Naive thymus-derived CD4-positive, alpha-beta T cell (primary cell): Measurements from ENCODE around the gene HOXA10. TPM values are rescaled to one million over a fixed set of nuclear protein-coding genes. Genes with fewer than 3 reads are reported as not detected.

Source experiments
- ATAC-seq: fragments of 150-1000 bp; cut with Tn5 transposase; 2 replicates; pipeline ENCODE4 v1.10.0; 2021; ENCODE audit warnings: mild to moderate bottlenecking, moderate library complexity
- CTCF ChIA-PET: fragments of 350-600 bp; sonication (Branson Sonifier 250); formaldehyde crosslinking; loops from one replicate; lab custom pipeline; 2021; ENCODE audit warnings: antibody characterized with exemption; lab: Charles Lee
- POLR2A ChIA-PET: fragments of 350-600 bp; sonication (Branson Sonifier 250); formaldehyde crosslinking; loops from one replicate; lab custom pipeline; 2021; ENCODE audit warnings: antibody characterized with exemption, inconsistent platforms; lab: Charles Lee
- DNase-seq, 9 donors: peaks; one replicate each; pipeline versions ENCODE4 v3.0.0 to v3.0.0-alpha.2; 2020 to 2022; ENCODE audit warnings: mixed read lengths in 1 of 9
- H3K27ac ChIP-seq: one replicate; pipeline ENCODE4 v1.7.0; 2013; ENCODE audit warnings: mild to moderate bottlenecking, low read depth, low read length, moderate library complexity
- H3K27me3 ChIP-seq, 2 donors: one replicate each; pipeline ENCODE4 v1.7.0; 2013; ENCODE audit warnings: low read length in 2 of 2, mild to moderate bottlenecking in 2 of 2, moderate library complexity in 2 of 2; ENCODE audit not compliant: control insufficient read depth in 2 of 2, insufficient read depth in 2 of 2
- H3K36me3 ChIP-seq, 3 experiments: 1 replicate in 2 of 3; 2 replicates in 1 of 3; pipeline ENCODE4 v1.7.0; 2013; ENCODE audit warnings: low read length in 3 of 3, mild to moderate bottlenecking in 3 of 3, moderate library complexity in 1 of 3; ENCODE audit not compliant: insufficient read depth in 3 of 3, control insufficient read depth in 2 of 3
- H3K4me1 ChIP-seq, 2 donors: one replicate each; pipeline ENCODE4 v1.7.0; 2013; ENCODE audit warnings: low read length in 2 of 2, mild to moderate bottlenecking in 2 of 2, moderate library complexity in 1 of 2; ENCODE audit not compliant: control insufficient read depth in 2 of 2, insufficient read depth in 2 of 2
- H3K4me3 ChIP-seq: 2 replicates; pipeline ENCODE4 v1.7.0; 2013; ENCODE audit warnings: mild to moderate bottlenecking, low read length
- H3K9me3 ChIP-seq, 3 experiments: 1 replicate in 2 of 3; 2 replicates in 1 of 3; pipeline ENCODE4 v1.7.0; 2013; ENCODE audit warnings: low read length in 3 of 3; ENCODE audit not compliant: control insufficient read depth in 2 of 3
- H3K27ac Mint-ChIP-seq, 9 donors: one replicate each; pipeline ENCODE4 v1.8.0; 2020 to 2022; ENCODE audit warnings: mixed read lengths in 9 of 9, mild to moderate bottlenecking in 8 of 9, moderate library complexity in 5 of 9, inconsistent platforms in 2 of 9
- H3K27me3 Mint-ChIP-seq, 5 donors: one replicate each; pipeline ENCODE4 v1.8.0; 2021 to 2022; ENCODE audit warnings: mixed read lengths in 5 of 5, mild to moderate bottlenecking in 1 of 5
- H3K36me3 Mint-ChIP-seq, 5 donors: one replicate each; pipeline ENCODE4 v1.8.0; 2020 to 2022; ENCODE audit warnings: mixed read lengths in 5 of 5, mild to moderate bottlenecking in 3 of 5, inconsistent platforms in 1 of 5
- H3K4me1 Mint-ChIP-seq, 7 donors: one replicate each; pipeline ENCODE4 v1.8.0; 2020 to 2022; ENCODE audit warnings: mixed read lengths in 7 of 7, mild to moderate bottlenecking in 3 of 7, inconsistent platforms in 1 of 7
- H3K4me3 Mint-ChIP-seq, 10 donors: one replicate each; pipeline ENCODE4 v1.8.0; 2020 to 2022; ENCODE audit warnings: mild to moderate bottlenecking in 10 of 10, mixed read lengths in 10 of 10, moderate library complexity in 6 of 10, inconsistent platforms in 2 of 10
- H3K9me3 Mint-ChIP-seq, 11 donors: one replicate each; pipeline ENCODE4 v1.8.0; 2020 to 2022; ENCODE audit warnings: mixed read lengths in 11 of 11, mild to moderate bottlenecking in 4 of 11, inconsistent platforms in 1 of 11, moderate library complexity in 1 of 11
- intact Hi-C, 2 donors: fragments of 100-400 bp; cut with micrococcal nuclease; formaldehyde crosslinking; loops; one replicate each; pipeline ENCODE4 v1.15.1; 2023
- polyA plus RNA-seq, 2 donors: library from polyadenylated mRNA; unstranded; fragments of 300-500 nt; fragmentation: Illumina TruSeq; gene quantifications; one replicate each; pipeline ENCODE4 v1.2.3, GENCODE V29; 2021
- total RNA-seq, 6 experiments: library from RNA in 5 of 6; stranded (reverse) in 5 of 6; gene quantifications; 1 replicate in 5 of 6; 2 replicates in 1 of 6; pipeline ENCODE4 v1.2.3 and lab custom pipeline; 2021 to 2026

HOXA10 gene
- total and polyA plus RNA-seq, 7 experiments from 2014 or later, result 0.66 TPM; not detected in 6

- Histone ChIP-seq H3K27me3 (peaks cover 23 to 55% of the 10 kb centered on the region in 2 donors), H3K9me3 (no peaks in the 10 kb centered on the region), H3K4me3 (no peak overlapping the region), H3K27ac (no peak overlapping the region), H3K4me1 (peaks cover 10 to 12% of the 10 kb centered on the region in 2 donors), H3K36me3 (no peaks in the 10 kb centered on the region)
- H3K27ac Mint-ChIP-seq, result peak overlapping the region in 1 of 9 donors; percentile 16
- ChIA-PET POLR2A (interaction anchor here (0.7 kb wide), 1 partner anchor 1005 kb away, joined by 3 read pairs; no protein-coding TSS in a partner anchor), CTCF (no interaction called here)
- H3K27me3 Mint-ChIP-seq, result peaks cover 90 to 93% (median 91%) of the 10 kb centered on the region in 5 donors
- H3K36me3 Mint-ChIP-seq, result peaks cover 0 to 5% (median 0%) of the 10 kb centered on the region in 5 donors
- peaks cover 0 to 8% (median 0%) of the 10 kb centered on the region in 11 donors for H3K9me3 Mint-ChIP-seq
- peaks cover 7 to 48% (median 39%) of the 10 kb centered on the region in 7 donors for H3K4me1 Mint-ChIP-seq
- H3K4me3 Mint-ChIP-seq, result peak overlapping the region in 4 of 10 donors; percentile 3 to 19 (median 14)
- intact Hi-C loops, result loop anchor here in 1 of 2 donors (5.0 kb wide), 1 partner anchor 37 kb away; the partner anchor contains the start of gene EVX1
- ATAC-seq (no peak), DNase-seq (no peak)
These were observed 30.8 kb upstream of the HOXA10 start for GRCh38 chr7:27204851-27205322.

GRCh38 chr7:27203964-27204594 lies 30.0 kb upstream of the HOXA10 start:
- POLR2A ChIA-PET, result interaction anchor here (0.7 kb wide), 1 partner anchor 1005 kb away, joined by 3 read pairs; no protein-coding TSS in a partner anchor
- H3K9me3 ChIP-seq, result no peaks in the 10 kb centered on the region
- H3K4me3 Mint-ChIP-seq, result peak overlapping the region in 4 of 10 donors; percentile 3 to 48 (median 33)

DNA sequence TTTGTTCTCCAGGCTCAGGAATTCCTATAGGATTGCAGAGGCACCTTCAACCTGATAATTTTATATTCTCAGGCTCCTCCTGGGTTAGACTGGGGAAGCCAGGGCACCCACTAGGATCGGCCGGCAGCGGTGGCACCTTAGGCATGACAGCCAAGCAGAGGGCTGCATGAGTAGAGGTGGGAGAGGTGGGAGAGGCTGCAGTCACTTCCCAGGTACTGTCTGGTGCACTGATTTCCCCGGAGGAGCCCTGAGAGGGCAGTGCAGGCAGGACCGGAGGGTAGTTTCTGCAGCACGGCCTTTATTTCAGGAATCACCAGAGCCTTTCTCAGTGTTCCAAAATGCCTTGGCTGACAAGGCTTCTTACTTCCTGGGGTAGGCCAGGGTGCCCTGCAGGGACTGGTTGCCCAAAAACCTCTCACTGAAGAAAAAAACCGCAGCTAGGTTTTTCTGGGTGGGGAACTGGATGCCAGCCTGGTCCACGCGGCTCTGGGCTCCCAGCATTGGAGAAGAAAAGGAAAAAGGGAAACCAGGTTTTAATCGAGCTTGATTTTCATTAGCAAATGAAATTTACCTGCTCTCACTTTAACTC lies 29.3 kb upstream of the HOXA10 start:
- no peak overlapping the region for H3K27ac ChIP-seq
- H3K4me1 Mint-ChIP-seq, result peaks cover 7 to 53% (median 46%) of the 10 kb centered on the region in 7 donors
- no peaks in the 10 kb centered on the region for H3K9me3 ChIP-seq
- peaks cover 0 to 9% (median 0%) of the 10 kb centered on the region in 11 donors for H3K9me3 Mint-ChIP-seq
- no peaks in the 10 kb centered on the region for H3K36me3 ChIP-seq
- ChIA-PET CTCF (no interaction called here), POLR2A (no interaction called here)
- no peak for ATAC-seq
- H3K36me3 Mint-ChIP-seq, result peaks cover 0 to 5% (median 0%) of the 10 kb centered on the region in 5 donors
- no peak for DNase-seq
- H3K27ac Mint-ChIP-seq, result no peak overlapping the region
- no peak overlapping the region for H3K4me3 Mint-ChIP-seq
- intact Hi-C loops, result loop anchor here in 1 of 2 donors (5.0 kb wide), 1 partner anchor 39 kb away; the partner anchor contains the start of gene EVX1
- H3K27me3 Mint-ChIP-seq, result peaks cover 81 to 88% (median 84%) of the 10 kb centered on the region in 5 donors
- no peak overlapping the region for H3K4me3 ChIP-seq
- peaks cover 15 to 18% of the 10 kb centered on the region in 2 donors for H3K4me1 ChIP-seq
- peaks cover 27 to 57% of the 10 kb centered on the region in 2 donors for H3K27me3 ChIP-seq

More at GRCh38 chr7:27203964-27204594, 30.0 kb upstream of the HOXA10 start:
- peaks cover 7 to 48% (median 41%) of the 10 kb centered on the region in 7 donors for H3K4me1 Mint-ChIP-seq
- H3K36me3 ChIP-seq, result no peaks in the 10 kb centered on the region
- H3K27me3 Mint-ChIP-seq, result peaks cover 82 to 88% (median 85%) of the 10 kb centered on the region in 5 donors
- H3K27ac ChIP-seq, result no peak overlapping the region
- no peak for ATAC-seq
- CTCF ChIA-PET, result no interaction called here
- intact Hi-C loops, result loop anchor here in 1 of 2 donors (5.0 kb wide), 1 partner anchor 38 kb away; the partner anchor contains the start of gene EVX1
- H3K27me3 ChIP-seq, result peaks cover 23 to 52% of the 10 kb centered on the region in 2 donors
- no peak for DNase-seq
- H3K9me3 Mint-ChIP-seq, result peaks cover 0 to 9% (median 0%) of the 10 kb centered on the region in 11 donors
- H3K27ac Mint-ChIP-seq, result peak overlapping the region in 1 of 9 donors; percentile 11
- H3K36me3 Mint-ChIP-seq, result peaks cover 0 to 5% (median 0%) of the 10 kb centered on the region in 5 donors
- peaks cover 10 to 13% of the 10 kb centered on the region in 2 donors for H3K4me1 ChIP-seq
- no peak overlapping the region for H3K4me3 ChIP-seq

- ATAC-seq (no peak), DNase-seq (no peak)
- Mint-ChIP-seq H3K36me3 (peaks cover 0 to 5% (median 0%) of the 10 kb centered on the region in 5 donors), H3K9me3 (peaks cover 0 to 13% (median 3%) of the 10 kb centered on the region in 11 donors), H3K4me1 (peaks cover 9 to 59% (median 52%) of the 10 kb centered on the region in 7 donors), H3K27ac (no peak overlapping the region), H3K4me3 (peak overlapping the region in 3 of 10 donors; percentile 49 to 75 (median 74)), H3K27me3 (peaks cover 83 to 89% (median 86%) of the 10 kb centered on the region in 5 donors)
- no peak overlapping the region for H3K27ac ChIP-seq
- no peaks in the 10 kb centered on the region for H3K36me3 ChIP-seq
- CTCF ChIA-PET, result interaction anchor here (1.1 kb wide), 1 partner anchor 817 kb away, joined by 3 read pairs; no protein-coding TSS in a partner anchor
- H3K27me3 ChIP-seq, result peaks cover 25 to 59% of the 10 kb centered on the region in 2 donors
- no peak overlapping the region for H3K4me3 ChIP-seq
- intact Hi-C loops, result loop anchor here in 1 of 2 donors (5.0 kb wide), 1 partner anchor 40 kb away; the partner anchor contains the start of gene EVX1
- peaks cover 15 to 18% of the 10 kb centered on the region in 2 donors for H3K4me1 ChIP-seq
- POLR2A ChIA-PET, result no interaction called here
- no peaks in the 10 kb centered on the region for H3K9me3 ChIP-seq
These were observed 28.7 kb upstream of the HOXA10 start for GRCh38 chr7:27202862-27203134.

- no peak overlapping the region for H3K27ac Mint-ChIP-seq
- Histone ChIP-seq H3K27ac (no peak overlapping the region), H3K36me3 (no peaks in the 10 kb centered on the region), H3K4me1 (peaks cover 15 to 18% of the 10 kb centered on the region in 2 donors), H3K4me3 (no peak overlapping the region), H3K27me3 (peaks cover 28 to 59% of the 10 kb centered on the region in 2 donors), H3K9me3 (no peaks in the 10 kb centered on the region)
- CTCF ChIA-PET, result interaction anchor here (1.1 kb wide), 1 partner anchor 817 kb away, joined by 3 read pairs; no protein-coding TSS in a partner anchor
- peaks cover 0 to 14% (median 3%) of the 10 kb centered on the region in 11 donors for H3K9me3 Mint-ChIP-seq
- H3K4me1 Mint-ChIP-seq, result peaks cover 9 to 61% (median 52%) of the 10 kb centered on the region in 7 donors
- peaks cover 0 to 5% (median 0%) of the 10 kb centered on the region in 5 donors for H3K36me3 Mint-ChIP-seq
- H3K4me3 Mint-ChIP-seq, result peak overlapping the region in 8 of 10 donors; percentile 30 to 85 (median 46)
- intact Hi-C loops, result loop anchor here in 1 of 2 donors (5.0 kb wide), 1 partner anchor 40 kb away; the partner anchor contains the start of gene EVX1
- POLR2A ChIA-PET, result no interaction called here
- no peak for ATAC-seq
- H3K27me3 Mint-ChIP-seq, result peaks cover 83 to 89% (median 86%) of the 10 kb centered on the region in 5 donors
- no peak for DNase-seq
These were observed 28.1 kb upstream of the HOXA10 start for GRCh38 chr7:27202018-27202861.
